HG03097 (cell line): ENCODE measurements around the gene CATSPER3.

Experiments
- ATAC-seq: cut with Tn5 transposase; IDR thresholded peaks from one replicate; pipeline ENCODE4 v1.9.1; 2021; ENCODE audit not compliant: unreplicated experiment, low FRiP score

The CATSPER3 gene

DNA sequence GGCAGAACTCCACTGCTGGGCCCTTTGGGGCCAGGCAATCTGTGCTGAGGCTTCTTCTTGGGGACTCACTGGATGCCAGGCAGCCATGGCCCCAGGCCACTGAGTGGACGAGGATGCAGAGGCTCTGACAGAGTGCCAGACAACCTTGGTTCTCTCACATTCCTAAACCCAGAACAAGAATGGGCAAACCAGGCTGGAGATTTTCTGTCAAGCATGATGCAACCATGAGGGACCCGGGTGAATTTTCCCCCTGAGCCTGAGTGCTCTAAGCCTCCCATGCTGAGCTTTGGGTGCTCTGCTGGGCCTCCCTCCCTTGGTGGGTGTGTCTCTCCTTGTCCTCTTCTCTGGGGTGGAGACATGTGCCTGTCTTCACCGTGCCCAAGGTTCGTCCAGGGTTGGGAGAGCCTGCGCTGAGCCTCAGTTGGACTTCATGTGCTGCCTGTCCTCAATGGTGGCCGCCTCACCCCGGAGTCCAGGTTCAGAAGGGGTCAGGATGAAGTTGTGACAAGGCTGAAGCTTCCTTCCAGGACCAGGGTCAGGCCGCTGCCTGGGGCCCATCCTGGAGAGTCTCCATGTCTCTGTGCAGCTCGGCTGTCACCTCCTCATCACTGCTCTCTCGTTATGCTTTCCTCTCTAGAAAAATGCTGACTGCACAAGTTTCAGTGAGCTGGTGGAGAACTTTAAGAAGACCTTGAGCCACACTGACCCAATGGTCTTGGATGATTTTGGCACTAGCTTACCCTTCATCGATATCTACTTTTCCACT lies 42.2 kb downstream of the CATSPER3 start:
- ATAC-seq: no peak

DNA sequence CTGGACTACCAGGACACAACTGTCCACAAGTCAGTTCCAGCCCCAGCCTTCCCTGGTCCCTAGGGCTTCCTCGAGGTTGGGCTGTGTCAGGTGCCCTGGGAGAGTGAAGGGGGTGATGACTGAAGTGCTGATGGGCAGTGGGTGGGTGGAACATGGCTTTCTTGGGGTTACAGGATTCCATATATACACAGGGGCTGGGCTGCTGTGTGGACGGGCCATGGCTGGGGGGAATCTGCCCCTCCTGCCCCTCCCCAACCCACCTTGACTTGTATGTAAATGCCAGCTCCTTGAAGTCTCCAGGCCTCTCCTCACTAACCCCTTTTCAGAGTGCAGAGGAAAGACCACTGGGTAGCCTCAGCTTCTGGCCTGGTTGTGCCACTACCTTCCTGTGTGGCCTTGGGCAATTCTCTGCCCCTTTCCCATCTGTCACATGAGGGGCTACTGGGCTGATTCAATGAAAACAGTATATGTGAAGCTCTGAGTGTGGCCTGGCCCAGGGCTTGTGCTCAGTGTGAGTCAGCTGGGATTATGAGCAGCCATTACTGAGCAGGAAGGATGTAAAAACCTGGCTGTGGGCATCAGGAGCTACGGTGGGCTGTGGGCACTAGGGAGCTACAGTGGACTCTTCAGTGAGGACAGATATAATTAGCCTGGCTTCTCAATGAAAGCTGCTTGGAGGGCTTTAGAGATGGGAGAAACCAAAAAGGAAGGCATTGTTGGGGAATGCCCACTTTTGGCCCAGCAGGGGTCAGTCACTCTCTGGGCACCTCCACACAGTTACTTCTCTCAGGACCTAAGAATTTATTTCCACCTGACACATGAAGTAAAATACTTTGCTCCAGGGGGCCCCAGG lies 43.0 kb downstream of the CATSPER3 start:
- no peak for ATAC-seq

DNA sequence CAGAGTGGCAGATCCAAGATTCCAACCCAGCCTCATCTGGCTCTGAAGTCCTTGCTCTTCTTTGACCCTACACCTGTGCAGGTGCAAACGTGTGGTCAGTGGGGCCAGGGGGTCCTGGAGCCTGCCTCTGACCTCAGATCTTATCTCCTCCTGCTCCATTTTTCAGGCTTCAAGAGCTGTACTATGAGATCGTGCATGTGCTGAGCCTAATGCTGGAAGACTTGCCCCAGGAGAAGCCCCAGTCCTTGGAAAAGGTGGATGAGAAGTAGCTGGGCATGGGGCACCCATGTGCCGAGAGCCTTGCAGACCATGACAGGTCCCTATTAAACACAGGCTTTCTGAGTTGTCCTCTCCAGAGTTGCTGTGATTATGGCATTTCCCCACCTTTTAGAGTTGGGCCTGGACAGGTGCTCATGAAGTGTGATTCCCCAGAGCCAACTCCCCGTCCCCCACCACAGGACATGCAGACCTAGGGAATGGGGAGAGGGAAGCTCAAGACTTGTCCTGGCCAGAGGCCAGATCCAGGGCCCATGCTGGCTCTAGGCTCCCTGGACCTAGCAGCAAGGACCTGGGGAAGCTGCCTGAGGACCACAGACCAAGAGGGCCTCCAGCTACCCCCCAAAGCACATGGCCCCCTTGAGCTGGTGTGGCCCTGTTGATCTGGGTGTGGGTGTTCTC lies 43.8 kb downstream of the CATSPER3 start:
- no peak for ATAC-seq

DNA sequence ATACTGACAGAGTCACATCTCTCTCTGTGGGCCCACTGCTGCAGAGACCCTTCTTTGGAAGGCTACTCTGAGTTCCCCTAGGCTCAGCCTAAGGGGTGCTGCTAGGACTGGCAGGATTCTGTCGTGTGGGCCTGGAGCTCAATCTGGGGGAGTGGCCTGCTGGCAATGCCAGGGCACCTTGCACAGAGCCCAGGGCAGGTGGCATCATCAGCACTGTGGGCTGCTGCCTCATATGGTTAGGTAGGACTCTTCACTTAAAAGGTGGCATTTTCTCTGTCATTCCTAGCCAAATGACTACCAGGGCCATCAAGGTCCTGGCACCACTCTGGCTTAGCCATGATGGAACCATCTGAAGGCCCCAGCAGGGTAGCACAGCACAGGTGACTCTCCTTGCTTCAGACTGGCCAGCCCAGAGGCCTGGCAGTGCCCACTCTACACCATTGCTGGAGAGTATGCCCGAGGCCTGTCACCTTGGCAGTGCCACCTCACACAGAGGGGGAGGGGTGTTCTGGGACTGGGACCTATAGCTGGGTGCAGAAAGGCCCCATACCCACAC lies 44.4 kb downstream of the CATSPER3 start:
- no peak for ATAC-seq

DNA sequence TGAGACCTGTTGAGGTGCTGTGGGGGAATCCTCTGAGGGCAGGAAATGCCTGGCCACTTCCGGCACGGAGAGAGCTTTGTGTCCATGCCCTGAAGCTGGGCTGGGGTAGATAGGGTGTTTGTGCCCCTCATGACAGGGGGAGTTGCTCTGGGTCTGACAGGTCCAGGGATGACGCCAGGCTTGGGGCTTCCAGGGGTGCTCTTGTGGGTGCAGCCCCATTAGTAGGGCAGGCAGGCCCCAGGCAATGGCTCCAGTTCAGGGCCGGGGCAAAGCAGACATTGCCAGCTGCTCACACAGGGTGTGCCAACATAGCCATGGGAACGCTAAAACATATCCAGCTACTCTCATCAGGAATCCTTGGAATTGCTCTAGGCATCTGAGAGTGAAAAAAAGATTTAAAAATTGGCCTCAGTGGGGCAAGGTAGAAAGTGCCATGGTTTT lies 45.3 kb downstream of the CATSPER3 start:
- ATAC-seq: no peak

DNA sequence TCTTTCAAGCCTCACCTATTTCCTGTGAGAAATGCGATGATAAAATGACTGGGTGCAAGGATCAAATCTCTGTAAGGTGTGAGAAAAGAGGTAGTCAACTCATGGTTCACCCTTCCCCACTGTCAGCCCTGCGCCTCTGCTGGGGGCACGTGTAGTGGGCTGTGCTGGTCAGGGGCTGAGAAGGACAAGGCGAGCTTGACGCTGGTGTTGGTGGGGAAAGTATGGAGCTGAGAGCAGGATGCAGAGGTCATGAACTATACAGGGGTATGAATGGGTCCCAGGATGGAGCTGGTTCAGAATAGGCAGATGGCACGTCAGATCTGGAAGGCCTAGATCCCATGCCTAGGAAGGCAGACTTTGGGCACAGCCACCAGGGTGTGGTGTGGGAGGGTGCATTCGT lies 45.7 kb downstream of the CATSPER3 start:
- no peak for ATAC-seq

DNA sequence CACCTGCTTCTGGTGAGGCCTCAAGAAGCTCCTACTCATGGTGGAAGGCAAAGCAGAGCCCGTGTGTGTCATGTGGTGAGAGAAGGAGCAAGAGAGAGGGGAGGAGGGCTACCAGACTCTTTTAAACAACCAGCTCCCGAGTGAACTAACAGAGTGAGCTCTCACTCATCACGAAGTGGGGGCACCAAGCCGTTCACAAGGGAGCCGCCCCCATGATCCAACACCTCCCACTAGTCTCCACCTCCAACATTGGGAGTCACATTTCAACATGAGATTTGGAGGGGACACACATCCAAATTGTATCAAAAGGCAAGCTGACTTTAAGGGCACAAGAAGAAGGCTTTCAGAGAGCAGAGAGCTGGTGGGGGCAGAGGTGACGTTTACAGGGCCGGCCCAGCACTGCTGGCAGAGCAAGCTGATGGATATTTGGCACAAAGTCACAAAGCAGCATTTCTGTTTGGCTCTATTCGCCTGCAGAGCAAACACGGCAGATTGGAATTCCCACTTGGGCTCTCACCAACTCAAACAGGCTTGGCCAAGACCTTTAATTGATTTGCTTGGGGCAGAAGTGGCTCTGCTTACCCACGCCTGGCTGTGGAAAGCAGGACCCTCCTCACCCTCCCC lies 46.4 kb downstream of the CATSPER3 start:
- ATAC-seq: no peak

DNA sequence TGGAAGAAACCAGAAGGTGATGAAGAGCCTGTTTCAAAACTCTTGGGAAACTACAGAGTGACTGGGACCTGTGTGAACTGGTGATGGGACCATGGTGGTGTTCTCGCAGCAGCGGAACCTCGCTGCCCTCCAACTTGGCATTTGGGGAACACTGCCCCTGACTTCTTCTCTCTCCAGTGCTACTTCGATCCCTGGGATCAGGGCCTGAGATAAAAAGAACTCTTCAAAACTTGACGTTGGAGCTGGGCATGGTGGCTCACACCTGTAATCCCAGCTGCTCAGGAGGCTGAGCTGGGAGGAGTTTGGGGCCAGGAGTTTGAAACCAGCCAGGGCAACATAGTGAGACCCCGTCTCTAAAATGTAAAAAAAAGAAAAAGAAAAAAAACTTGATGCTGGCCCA lies 48.2 kb downstream of the CATSPER3 start:
- no peak for ATAC-seq

DNA sequence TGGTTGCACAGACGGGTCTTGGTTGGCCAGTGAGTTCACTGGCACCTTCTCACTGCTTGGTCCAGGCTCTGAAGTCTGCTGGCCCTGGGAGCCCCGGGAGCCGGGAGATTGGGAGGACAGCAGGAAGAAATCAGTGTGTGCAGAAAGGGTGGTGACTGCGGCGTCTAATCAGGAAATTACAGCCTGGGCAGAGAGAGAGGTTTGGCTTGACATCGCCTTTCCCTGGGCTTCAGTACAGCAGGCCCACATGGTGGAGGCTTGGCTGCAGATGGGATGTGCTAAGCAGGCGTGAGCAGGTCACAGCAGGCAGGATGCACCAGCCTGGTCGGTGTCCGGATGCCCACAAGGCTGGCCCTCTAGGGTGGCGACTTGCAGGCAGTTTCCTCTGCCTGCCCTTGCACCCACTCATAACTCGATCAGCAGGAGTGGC lies 49.2 kb downstream of the CATSPER3 start:
- no peak for ATAC-seq

DNA sequence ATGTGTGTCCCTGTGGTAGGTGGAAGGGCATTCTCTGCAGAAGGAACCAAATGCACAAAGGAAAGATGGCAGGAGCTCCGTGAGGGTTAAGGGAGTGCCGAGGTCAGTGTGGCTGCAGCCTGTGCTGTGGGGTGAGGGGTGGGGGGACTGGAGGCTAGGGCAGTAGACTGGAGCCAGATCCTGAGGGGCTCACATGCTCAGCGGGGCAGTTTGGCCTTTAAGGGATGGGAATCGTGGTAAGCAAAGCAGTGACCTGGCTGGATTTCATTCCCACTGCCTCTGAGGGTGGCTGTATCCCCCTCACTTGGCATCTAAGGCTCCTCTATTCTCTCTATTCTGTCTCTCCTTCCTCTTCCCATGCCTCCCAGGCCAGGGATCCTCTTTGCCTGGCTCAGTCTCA lies 50.8 kb downstream of the CATSPER3 start:
- no peak for ATAC-seq

DNA sequence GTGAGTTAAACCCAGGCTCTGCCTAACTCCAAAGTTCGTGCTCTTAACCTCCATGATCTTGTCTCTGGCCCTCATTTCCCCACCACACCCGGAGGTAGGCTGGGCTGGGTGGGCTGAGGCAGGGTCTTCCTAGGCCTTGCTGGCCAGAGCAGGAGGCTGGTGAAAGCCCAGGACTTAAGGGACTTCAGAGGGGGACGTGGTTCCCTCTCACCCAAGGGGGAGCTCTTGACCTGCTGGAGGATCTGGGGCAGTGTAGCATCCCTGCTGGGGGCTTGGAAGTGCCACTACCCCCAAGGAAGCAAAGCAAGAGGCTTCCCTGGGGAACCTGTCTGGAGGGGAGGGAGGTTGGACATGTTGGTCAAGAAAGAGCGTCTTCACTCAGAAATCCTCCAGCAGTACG lies 51.6 kb downstream of the CATSPER3 start:
- no peak for ATAC-seq

DNA sequence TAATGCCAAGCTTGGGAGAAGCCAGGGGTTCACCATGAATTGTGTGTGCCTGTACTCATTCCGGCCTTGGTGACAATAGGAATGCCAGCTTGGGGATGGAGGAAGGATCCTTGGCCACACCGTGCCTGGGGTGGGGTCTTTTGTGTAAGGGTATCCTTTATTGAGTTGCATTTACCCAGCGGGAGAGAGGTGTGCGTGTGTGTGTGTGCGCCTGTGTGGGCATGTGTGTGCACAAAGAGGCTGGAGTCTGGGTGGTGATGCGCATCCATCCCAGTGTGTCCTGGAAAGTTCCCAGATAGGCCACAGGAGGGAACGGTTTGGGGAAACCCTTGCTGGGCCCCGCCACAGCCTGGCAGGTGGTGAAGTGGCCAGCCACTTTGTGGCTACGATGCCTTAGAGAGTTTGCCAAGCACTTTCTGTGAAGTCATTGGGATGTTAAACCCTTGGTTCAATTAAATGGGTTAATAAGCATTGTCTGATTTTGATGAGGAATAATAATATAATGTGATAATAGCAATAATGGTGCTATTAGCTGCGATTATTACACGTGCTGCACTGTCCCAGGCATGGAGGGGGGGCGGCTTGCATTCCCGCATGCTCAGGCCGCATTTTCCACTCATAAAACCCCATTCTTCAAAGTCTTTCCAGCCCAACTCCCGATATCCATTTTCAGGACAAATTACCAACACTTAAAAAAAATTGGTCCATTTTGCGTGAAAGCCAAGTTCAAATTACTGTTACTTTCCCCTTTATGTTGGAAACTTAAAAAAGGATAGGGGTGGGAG lies 52.6 kb downstream of the CATSPER3 start:
- ATAC-seq: no peak

DNA sequence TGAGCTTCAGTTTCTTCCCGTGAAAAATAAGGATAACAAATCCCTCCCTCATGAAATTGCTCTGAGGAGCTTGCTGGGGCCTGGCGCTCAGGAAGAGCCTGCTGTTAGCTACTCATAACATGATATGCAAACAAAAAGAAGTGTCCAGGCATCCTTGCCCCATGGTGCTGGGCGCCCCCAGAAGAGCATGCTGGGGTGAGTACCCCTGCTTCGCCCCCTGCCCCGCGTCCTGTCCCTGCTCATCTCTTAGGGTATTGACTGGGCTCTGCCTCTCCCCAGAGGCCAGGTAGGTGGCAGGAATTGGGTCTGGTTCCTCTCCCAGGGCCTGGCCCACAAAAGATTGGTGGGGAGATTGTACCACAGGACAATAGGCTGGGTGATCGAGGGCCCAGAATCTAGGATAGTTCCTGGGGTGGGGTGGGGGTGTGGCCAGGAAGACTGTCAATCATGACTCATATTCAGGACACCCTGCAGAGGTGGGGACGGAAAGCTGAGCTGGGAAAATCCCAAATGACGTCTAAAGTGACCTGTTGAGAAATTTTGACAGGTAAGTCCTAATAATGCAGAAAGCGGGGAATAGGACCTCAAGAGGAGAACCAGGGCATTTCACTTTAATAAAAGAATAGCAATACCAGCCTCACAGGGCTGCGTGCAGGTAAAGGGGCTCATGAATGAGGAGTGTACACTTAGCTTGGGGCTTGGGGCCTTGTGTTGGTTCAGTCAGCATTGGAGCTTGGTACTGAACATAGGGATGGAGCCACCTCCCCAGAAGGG lies 57.4 kb downstream of the CATSPER3 start:
- ATAC-seq: no peak

DNA sequence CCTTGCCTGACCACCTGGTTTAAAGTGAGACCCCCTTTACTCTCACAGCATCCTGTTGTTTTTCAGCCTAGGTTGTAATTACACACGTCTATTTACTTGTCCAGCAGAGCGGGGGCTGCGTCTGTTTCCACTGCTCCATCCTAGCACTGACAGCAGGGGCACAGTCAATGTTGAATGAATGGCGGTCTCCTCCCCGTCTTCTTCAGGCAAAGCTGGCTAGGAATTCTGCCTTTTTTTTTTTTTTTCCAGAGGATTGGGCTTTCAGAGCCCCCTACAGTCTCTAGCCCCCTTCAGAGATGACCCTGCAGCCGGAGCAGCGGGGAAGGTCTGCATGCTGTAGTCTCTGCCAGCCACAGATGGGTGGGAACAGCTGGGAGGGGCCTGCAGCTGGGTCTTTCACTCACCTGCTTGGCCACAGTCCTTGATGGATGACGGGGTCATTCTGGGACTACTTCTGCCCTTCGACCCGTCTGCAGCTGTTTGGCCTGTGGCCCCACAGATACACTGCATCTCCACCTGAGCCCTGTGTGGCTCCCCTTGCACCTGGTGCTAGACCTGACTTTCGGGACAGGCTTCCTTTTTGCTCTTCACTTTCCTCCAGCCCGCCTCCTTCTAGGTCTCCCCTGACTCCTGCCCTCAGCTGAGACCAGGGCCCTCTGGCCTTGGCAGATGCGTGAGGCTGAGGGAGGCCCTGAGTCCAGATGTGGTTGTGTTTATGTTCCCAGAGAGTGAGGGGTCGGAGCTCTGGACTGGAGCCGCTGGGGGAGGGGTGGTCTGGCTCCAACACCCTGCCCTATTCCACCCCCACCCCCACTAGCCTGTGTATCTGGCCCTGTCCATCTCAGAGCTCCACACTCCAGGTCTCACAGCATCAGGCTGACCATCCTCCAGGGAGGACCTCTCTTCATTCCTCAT lies 58.3 kb downstream of the CATSPER3 start:
- no peak for ATAC-seq

DNA sequence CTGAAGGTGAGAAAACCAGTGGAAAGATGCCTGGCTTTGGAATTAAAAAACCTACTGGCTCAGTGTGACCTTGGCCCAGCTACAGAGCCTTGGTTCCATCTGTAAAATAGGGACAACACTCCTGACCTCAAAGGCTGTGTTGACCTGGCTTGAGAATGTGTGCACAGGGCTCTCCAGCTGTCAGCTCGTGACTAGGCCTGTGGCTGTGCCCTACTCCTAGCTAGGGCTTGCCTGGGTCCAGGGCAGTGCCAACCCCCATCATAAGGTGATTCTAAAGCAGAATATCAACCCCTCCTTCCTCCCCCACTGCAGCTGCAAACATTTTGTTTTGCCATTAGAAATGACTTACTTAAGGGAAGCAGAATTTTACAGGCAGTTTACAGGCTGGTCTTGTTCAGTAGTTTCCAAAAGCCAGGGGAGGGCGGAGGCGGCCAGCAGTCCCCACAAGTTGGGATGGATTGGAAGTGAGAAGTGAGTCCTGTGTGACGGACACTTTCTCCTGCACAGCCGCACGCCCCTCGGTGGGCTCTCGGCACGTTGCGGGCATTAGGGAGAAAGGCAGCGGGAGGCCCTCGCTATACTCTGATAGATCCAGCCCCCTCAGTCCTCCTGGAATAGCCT lies 59.0 kb downstream of the CATSPER3 start:
- ATAC-seq: no peak

DNA sequence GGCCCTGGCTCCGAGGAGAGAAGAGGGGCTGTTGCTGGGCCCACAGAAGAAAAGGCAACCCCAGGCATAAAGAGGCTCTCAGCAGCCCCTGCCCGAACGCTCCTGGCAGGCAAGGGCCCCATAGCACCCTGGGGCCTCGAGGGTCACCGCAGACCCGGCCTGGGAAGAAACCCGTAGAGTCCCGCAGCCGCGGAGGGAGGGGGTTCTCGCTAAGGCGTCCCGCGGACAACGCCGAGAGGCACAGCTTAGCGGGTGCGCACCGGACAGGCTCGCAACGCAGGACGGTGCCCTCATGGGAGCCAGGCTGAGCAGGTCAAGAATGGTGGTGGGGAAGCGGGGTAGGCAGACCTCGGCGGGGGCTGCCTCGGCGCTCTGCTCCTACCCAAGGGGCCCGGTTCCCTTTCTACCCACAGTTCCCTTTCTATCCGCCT lies 59.6 kb downstream of the CATSPER3 start:
- no peak for ATAC-seq
